Lower lobe of right lung (tissue), 2 donors: ENCODE measurements around the gene IL17F. TPM values are rescaled to one million over a fixed set of nuclear protein-coding genes. Genes with fewer than 3 reads are reported as not detected.

Source experiments
- ATAC-seq, 2 donors: fragments of 200-7000 bp; cut with Tn5 transposase; one replicate each; pipeline ENCODE4 v1.9.1; 2020 to 2022; ENCODE audit warnings: mild to moderate bottlenecking in 2 of 2, moderate library complexity in 2 of 2
- DNase-seq: peaks from one replicate; pipeline ENCODE4 v3.0.0-alpha.2; 2020
- H3K27ac ChIP-seq: fragments of 200-600 bp; one replicate; pipeline ENCODE4 v1.8.0; 2022
- H3K27me3 ChIP-seq: fragments of 200-600 bp; one replicate; pipeline ENCODE4 v1.8.0; 2022; ENCODE audit warnings: low read depth
- H3K36me3 ChIP-seq: fragments of 200-600 bp; one replicate; pipeline ENCODE4 v1.8.0; 2022; ENCODE audit warnings: mild to moderate bottlenecking
- H3K4me1 ChIP-seq: fragments of 200-600 bp; one replicate; pipeline ENCODE4 v1.8.0; 2022
- H3K4me3 ChIP-seq: fragments of 200-600 bp; one replicate; pipeline ENCODE4 v1.8.0; 2022; ENCODE audit warnings: mild to moderate bottlenecking
- H3K9me3 ChIP-seq: fragments of 200-600 bp; one replicate; pipeline ENCODE4 v1.8.0; 2022
- CTCF ChIP-seq: fragments of 200-600 bp; IDR thresholded peaks from one replicate; pipeline ENCODE4 v1.8.0; 2022; ENCODE audit warnings: antibody characterized with exemption, mild to moderate bottlenecking
- intact Hi-C: fragments of 100-400 bp; cut with DNase I; formaldehyde crosslinking; loops from one replicate; pipeline ENCODE4 v1.11.0; 2022
- total RNA-seq: library from RNA; stranded (reverse); fragmentation: NEBNext Ultra II Directional; extraction: Animal tissue kit (Norgen Biotek cat#: 25700); gene quantifications from one replicate; pipeline ENCODE4 v1.2.1, GENCODE V29; 2021
- donor health status: DM: no; HTN: yes; CAD: no; lungs with severe emphysema.

The IL17F gene
- total RNA-seq, 1 donor from 2014 or later = not detected

- H3K9me3 ChIP-seq = no peaks in the 10 kb centered on the region
- intact Hi-C loops = no loop called here
- no peak for TF ChIP-seq CTCF
- DNase-seq (no peak), ATAC-seq (no peak)
- H3K36me3 ChIP-seq = no peaks in the 10 kb centered on the region
- no peaks in the 10 kb centered on the region for H3K27me3 ChIP-seq
- H3K4me1 ChIP-seq = no peaks in the 10 kb centered on the region
- H3K27ac ChIP-seq = no peak overlapping the region
- no peak overlapping the region for H3K4me3 ChIP-seq
These were observed 27.2 kb downstream of the IL17F start for GRCh38 chr6:52216932-52217575.

GRCh38 chr6:52215787-52216186, 28.5 kb downstream of the IL17F start:
- no peak for ATAC-seq
- Histone ChIP-seq H3K9me3 (no peaks in the 10 kb centered on the region), H3K27me3 (no peaks in the 10 kb centered on the region), H3K36me3 (no peaks in the 10 kb centered on the region), H3K4me1 (no peaks in the 10 kb centered on the region), H3K4me3 (no peak overlapping the region), H3K27ac (no peak overlapping the region)
- DNase-seq = no peak
- intact Hi-C loops = no loop called here
- no peak for TF ChIP-seq CTCF

- no peak for TF ChIP-seq CTCF
- no peaks in the 10 kb centered on the region for H3K27me3 ChIP-seq
- no peak overlapping the region for H3K4me3 ChIP-seq
- H3K9me3 ChIP-seq = no peaks in the 10 kb centered on the region
- intact Hi-C loops = no loop called here
- H3K36me3 ChIP-seq = no peaks in the 10 kb centered on the region
- no peak for ATAC-seq
- H3K27ac ChIP-seq = no peak overlapping the region
- no peak for DNase-seq
- no peaks in the 10 kb centered on the region for H3K4me1 ChIP-seq
These were observed 31.2 kb downstream of the IL17F start for GRCh38 chr6:52213127-52213526.

- intact Hi-C loops = no loop called here
These were observed 34.1 kb downstream of the IL17F start for GRCh38 chr6:52210227-52210626.

GRCh38 chr6:52209770-52210169, 34.5 kb downstream of the IL17F start:
- Histone ChIP-seq H3K27me3 (no peaks in the 10 kb centered on the region), H3K4me1 (no peaks in the 10 kb centered on the region), H3K27ac (no peak overlapping the region), H3K36me3 (no peaks in the 10 kb centered on the region), H3K9me3 (no peaks in the 10 kb centered on the region), H3K4me3 (no peak overlapping the region)
- DNase-seq (no peak), ATAC-seq (no peak)
- intact Hi-C loops = no loop called here
- no peak for TF ChIP-seq CTCF

More at GRCh38 chr6:52210227-52210626, 34.1 kb downstream of the IL17F start:
- DNase-seq (no peak), ATAC-seq (no peak)
- Histone ChIP-seq H3K9me3 (no peaks in the 10 kb centered on the region), H3K36me3 (no peaks in the 10 kb centered on the region), H3K27me3 (no peaks in the 10 kb centered on the region), H3K4me3 (no peak overlapping the region), H3K4me1 (no peaks in the 10 kb centered on the region), H3K27ac (no peak overlapping the region)
- no peak for TF ChIP-seq CTCF
